ENCODE data around the gene BRICD5.

DNA sequence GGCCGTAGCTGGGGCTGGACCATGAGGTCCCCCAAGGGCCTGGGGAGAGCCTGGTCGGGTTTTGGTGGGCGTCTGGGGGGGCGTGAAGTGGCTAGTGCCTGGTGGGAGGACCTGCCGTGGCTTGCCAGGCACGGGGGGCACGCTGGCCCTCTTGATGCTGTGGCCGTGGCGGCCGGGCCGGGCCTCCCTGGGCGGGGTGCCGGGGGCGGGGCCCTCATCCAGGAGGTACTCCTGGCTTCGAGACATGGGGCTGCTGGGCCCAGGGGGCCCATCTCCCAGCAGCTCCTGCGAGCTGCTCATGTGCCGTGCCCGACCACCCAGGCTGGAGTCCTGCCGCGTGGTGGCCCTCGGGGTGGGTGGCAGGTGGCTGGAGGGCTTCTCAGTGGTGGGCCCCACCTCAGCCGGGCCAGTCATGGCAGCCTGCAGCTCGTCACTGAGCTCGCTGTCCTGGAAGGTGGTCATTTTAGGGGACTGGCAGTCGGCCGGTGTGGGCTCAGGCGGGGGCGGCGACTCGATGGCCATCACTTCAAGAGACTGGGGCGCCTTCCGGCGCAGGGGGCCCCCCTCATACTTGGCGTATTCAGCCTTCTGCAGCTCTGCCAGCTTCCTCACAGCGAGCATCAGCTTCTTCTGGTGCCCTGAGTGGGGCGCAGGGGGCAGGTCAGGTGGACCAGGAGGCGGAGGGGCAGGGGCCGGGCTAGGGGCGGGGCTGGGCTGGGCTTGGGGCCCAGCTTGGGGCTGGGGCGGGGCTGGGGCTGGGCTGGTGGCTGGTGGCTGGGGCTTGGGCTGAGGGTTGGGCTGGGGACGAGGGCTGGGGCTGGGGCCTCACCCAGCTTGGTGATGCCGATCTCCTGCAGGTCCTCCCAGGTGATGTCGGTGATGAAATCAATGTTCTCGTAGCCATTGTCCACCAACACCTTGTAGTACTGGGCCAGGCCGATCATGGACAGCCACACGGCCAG lies 29.4 kb downstream of the BRICD5 start:
- TF ChIP-seq, protein P1, sequence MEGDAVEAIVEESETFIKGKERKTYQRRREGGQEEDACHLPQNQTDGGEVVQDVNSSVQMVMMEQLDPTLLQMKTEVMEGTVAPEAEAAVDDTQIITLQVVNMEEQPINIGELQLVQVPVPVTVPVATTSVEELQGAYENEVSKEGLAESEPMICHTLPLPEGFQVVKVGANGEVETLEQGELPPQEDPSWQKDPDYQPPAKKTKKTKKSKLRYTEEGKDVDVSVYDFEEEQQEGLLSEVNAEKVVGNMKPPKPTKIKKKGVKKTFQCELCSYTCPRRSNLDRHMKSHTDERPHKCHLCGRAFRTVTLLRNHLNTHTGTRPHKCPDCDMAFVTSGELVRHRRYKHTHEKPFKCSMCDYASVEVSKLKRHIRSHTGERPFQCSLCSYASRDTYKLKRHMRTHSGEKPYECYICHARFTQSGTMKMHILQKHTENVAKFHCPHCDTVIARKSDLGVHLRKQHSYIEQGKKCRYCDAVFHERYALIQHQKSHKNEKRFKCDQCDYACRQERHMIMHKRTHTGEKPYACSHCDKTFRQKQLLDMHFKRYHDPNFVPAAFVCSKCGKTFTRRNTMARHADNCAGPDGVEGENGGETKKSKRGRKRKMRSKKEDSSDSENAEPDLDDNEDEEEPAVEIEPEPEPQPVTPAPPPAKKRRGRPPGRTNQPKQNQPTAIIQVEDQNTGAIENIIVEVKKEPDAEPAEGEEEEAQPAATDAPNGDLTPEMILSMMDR (IDR thresholded peaks at IDR 0.05) = no peak
- TF ChIP-seq POLR2A (IDR thresholded peaks at IDR 0.05) = no peak

Measured in testis (tissue), 2 donors.